ENCODE data around the gene COPS3. TPM values are rescaled to one million over a fixed set of nuclear protein-coding genes. Genes with fewer than 3 reads are reported as not detected.

Gene COPS3
- total and polyA plus RNA-seq, 2 of the 8 experiments (the other 6 are each of a cell fraction or from before 2014, with no cell fraction given) = 82.9 to 110 TPM

- H2BK15ac ChIP-seq (ENCODE audit: low read length) = peak overlapping the region; percentile 12; the same call in 1 of the 2 replicates
- H3K9ac ChIP-seq (replicated peaks in 1 of 4; ENCODE audit: extremely low read depth in 1 of 4, low read depth in 3 of 4, low read length in 3 of 4) = peak overlapping the region; percentile 6 to 52 (median 48); a peak in 5 of 7 replicates
- H3K9me3 ChIP-seq (ENCODE audit: insufficient read depth in 2 of 2, low read depth in 1 of 2, low read length in 1 of 2) = no peaks in the 10 kb centered on the region
- ChIA-PET CTCF (ENCODE audit: partially characterized antibody) (interaction anchor here (1.0 to 1.8 kb wide), 5 partner anchors 11 to 196 kb away, joined by 3 to 5 read pairs (median 3); no protein-coding TSS in a partner anchor), POLR2A (ENCODE audit: partially characterized antibody) (interaction anchor here (0.8 to 3.1 kb wide), 9 partner anchors 10 to 196 kb away, joined by 3 to 33 read pairs (median 5); partner anchors contain the start of gene COPS3)
- H2BK5ac ChIP-seq (ENCODE audit: low read depth, low read length) = peak overlapping the region; percentile 92
- peak overlapping the region; percentile 61 for H3K56ac ChIP-seq (replicated peaks; ENCODE audit: insufficient read length, low read depth, low read length)
- no peak overlapping the region for H3K23ac ChIP-seq (ENCODE audit: insufficient read length)
- H2BK20ac ChIP-seq (ENCODE audit: low read length) = no peak overlapping the region
- peak overlapping the region; percentile 90 for H2BK120ac ChIP-seq (replicated peaks; ENCODE audit: low read depth, low read length)
- DNase-seq (ENCODE audit: low read depth in 1 of 2, low spot score in 2 of 2) = peak; percentile 87 to 93
- H2BK12ac ChIP-seq (ENCODE audit: low read depth, low read length) = no peak overlapping the region
- H4K8ac ChIP-seq (ENCODE audit: extremely low read depth, insufficient read depth, low read length) = peak overlapping the region; percentile 62; the same call in 1 of the 2 replicates
- FAIRE-seq = peak; percentile 95
- H3K4me1 ChIP-seq (replicated peaks in 1 of 4; ENCODE audit: control insufficient read depth in 3 of 4, insufficient read depth in 4 of 4, low read length in 3 of 4) = peaks cover 0 to 6% (median under 1%) of the 10 kb centered on the region in 4 experiments; a peak in 4 of 7 replicates
- H3K4ac ChIP-seq (replicated peaks; ENCODE audit: insufficient read length, low read depth, low read length) = no peak overlapping the region
- no peak overlapping the region for H3K14ac ChIP-seq (ENCODE audit: insufficient read length)
- no peaks in the 10 kb centered on the region for H4K20me1 ChIP-seq (replicated peaks in 1 of 2; ENCODE audit: control insufficient read depth in 1 of 2, insufficient read depth in 2 of 2, low read length in 2 of 2)
- no peaks in the 10 kb centered on the region for H3K79me2 ChIP-seq (ENCODE audit: control insufficient read depth in 1 of 2, insufficient read depth in 2 of 2, low read length in 2 of 2)
- H2AFZ ChIP-seq (ENCODE audit: low read length) = peak overlapping the region; percentile 38
- H3K23me2 ChIP-seq (ENCODE audit: low read depth, low read length) = peaks cover 11% of the 10 kb centered on the region
- 2% methylated on average over 26 of the region's 35 CpGs; no CpG with 5 or more reads in 1 of the 2 experiments for WGBS, 2 experiments (ENCODE audit: extremely low coverage in 1 of 2, insufficient coverage in 1 of 2, insufficient read length in 1 of 2, insufficient replicate concordance in 2 of 2, low coverage in 1 of 2, low lambda C conversion rate in 2 of 2, missing lambda C conversion rate in 1 of 2)
- peak overlapping the region; percentile 58 to 90 for H3K4me2 ChIP-seq (ENCODE audit: insufficient read depth in 1 of 2, low read depth in 2 of 2, low read length in 2 of 2)
- peaks cover 0 to 10% (median 8%) of the 10 kb centered on the region in 4 experiments; a peak in 5 of 7 replicates for H3K27me3 ChIP-seq (replicated peaks in 1 of 4; ENCODE audit: control insufficient read depth in 3 of 4, extremely low read depth in 1 of 4, insufficient read depth in 3 of 4, low read length in 3 of 4)
- peak overlapping the region; percentile 40; the same call in 1 of the 2 replicates for H3K27ac ChIP-seq (ENCODE audit: low read depth, low read length)
- H2AK5ac ChIP-seq (ENCODE audit: low read depth, low read length) = peak overlapping the region; percentile 65; the same call in 1 of the 2 replicates
- no peaks in the 10 kb centered on the region for H3K36me3 ChIP-seq (ENCODE audit: control insufficient read depth in 2 of 4, insufficient read depth in 4 of 4, low read length in 3 of 4)
- peak overlapping the region; percentile 61 for H4K91ac ChIP-seq (replicated peaks; ENCODE audit: insufficient read length, low read length)
- H4K5ac ChIP-seq (ENCODE audit: insufficient read length, low read depth, low read length) = peak overlapping the region; percentile 51
- no peaks in the 10 kb centered on the region for H3K79me1 ChIP-seq (ENCODE audit: low read depth, low read length)
- H3K4me3 ChIP-seq (ENCODE audit: extremely low read depth in 1 of 4, insufficient read depth in 2 of 4, low read depth in 3 of 4, low read length in 4 of 4) = peak overlapping the region; percentile 57 to 84 (median 70)
- peak overlapping the region; percentile 89 for H3K18ac ChIP-seq (ENCODE audit: extremely low read depth, low read length)
- no peak for TF ChIP-seq NANOG (IDR thresholded peaks at IDR 0.05; ENCODE audit: insufficient read depth, low read depth, low read length, poor library complexity, severe bottlenecking)
- TF ChIP-seq CEBPB (IDR thresholded peaks at IDR 0.05; ENCODE audit: low read depth, low read length) = no peak
- TF ChIP-seq GTF2F1 (IDR thresholded peaks at IDR 0.05; ENCODE audit: borderline replicate concordance, low read depth, low read length) = no peak
- no peak for TF ChIP-seq ATF3 (IDR thresholded peaks at IDR 0.05; ENCODE audit: insufficient read depth, low read depth, low read length)
- TF ChIP-seq ZNF274 (IDR thresholded peaks at IDR 0.05; ENCODE audit: borderline replicate concordance, extremely low read depth, low read length) = no peak
- no peak for TF ChIP-seq NRF1 (IDR thresholded peaks at IDR 0.05; ENCODE audit: low read depth, low read length)
- TF ChIP-seq CBX8 (IDR thresholded peaks at IDR 0.05; ENCODE audit: borderline replicate concordance, low read depth, low read length) = no peak
- no peak for TF ChIP-seq RXRA (IDR thresholded peaks at IDR 0.05; ENCODE audit: insufficient read depth, low read depth, low read length)
- no peak for TF ChIP-seq EGR1 (IDR thresholded peaks at IDR 0.05; ENCODE audit: borderline replicate concordance, low read depth, low read length)
- TF ChIP-seq TBP (IDR thresholded peaks at IDR 0.05; ENCODE audit: low read depth, low read length) = peak; percentile 89
Measured at GRCh38 chr17:17300624-17301568, 19.9 kb upstream of the COPS3 start.
